ENCODE results near the gene SYT3.
"Not testable (repeated sequence)": the region's sequence is repeated elsewhere in the genome, so short reads cannot be mapped to it uniquely, and the experiment has no call there.

- not testable (repeated sequence) for TF ChIP-seq CTCF (IDR thresholded peaks at IDR 0.05); ATF3 (CRISPR knock-in tag; conservative IDR thresholded peaks at IDR 0.05); GABPB1 (CRISPR knock-in tag; IDR thresholded peaks at IDR 0.05); TEAD4 (CRISPR knock-in tag; IDR thresholded peaks at IDR 0.05); ATF1 (CRISPR knock-in tag; IDR thresholded peaks at IDR 0.05); ZNF263 (CRISPR knock-in tag; IDR thresholded peaks at IDR 0.05; ENCODE audit: low read depth); MYBL2 (CRISPR knock-in tag; IDR thresholded peaks at IDR 0.05); USF2 (CRISPR knock-in tag; IDR thresholded peaks at IDR 0.05); AFF4 (CRISPR knock-in tag; IDR thresholded peaks at IDR 0.05; ENCODE audit: borderline replicate concordance); ETV6 (CRISPR knock-in tag; IDR thresholded peaks at IDR 0.05); IRF1 (CRISPR knock-in tag; IDR thresholded peaks at IDR 0.05); ZNF317 (CRISPR knock-in tag; IDR thresholded peaks at IDR 0.05; ENCODE audit: borderline replicate concordance, low read depth); RELA (CRISPR knock-in tag; IDR thresholded peaks at IDR 0.05; ENCODE audit: borderline replicate concordance)
Measured at GRCh38 chr19:50619184-50619583, 20.5 kb downstream of the SYT3 start.
